SK-N-SH treated with all-trans-retinoic acid at 6 μM for 48 hours (cell line): ENCODE results near the gene RERE.

Experiments used
- CREB5 ChIP-seq: fragments of 250-450 bp; sonication (Bioruptor Pico); IDR thresholded peaks from 2 replicates; pipeline ENCODE4 v1.5.1; 2020; ENCODE audit warnings: low read depth, mild to moderate bottlenecking, moderate library complexity
- CSRNP3 ChIP-seq: fragments of 250-450 bp; sonication (Bioruptor Pico); IDR thresholded peaks from 2 replicates; pipeline ENCODE4 v1.5.1; 2021; ENCODE audit warnings: mild to moderate bottlenecking, moderate library complexity
- ESRRG ChIP-seq: fragments of 250-450 bp; sonication (Bioruptor Pico); IDR thresholded peaks from 2 replicates; pipeline ENCODE4 v1.6.1; 2021; ENCODE audit warnings: mild to moderate bottlenecking
- GLIS3 ChIP-seq: fragments of 250-450 bp; sonication (Bioruptor Pico); IDR thresholded peaks from 2 replicates; pipeline ENCODE4 v1.5.0; 2020; ENCODE audit warnings: mild to moderate bottlenecking, moderate library complexity
- ISL1 ChIP-seq: fragments of 250-450 bp; sonication (Bioruptor Pico); IDR thresholded peaks from 2 replicates; pipeline ENCODE4 v2.1.2; 2022; ENCODE audit warnings: mild to moderate bottlenecking, moderate library complexity
- PATZ1 ChIP-seq: fragments of 250-450 bp; sonication (Bioruptor Pico); IDR thresholded peaks from 2 replicates; pipeline ENCODE4 v1.8.0; 2020; ENCODE audit warnings: mild to moderate bottlenecking, moderate library complexity, borderline replicate concordance
- RARB ChIP-seq: fragments of 250-450 bp; sonication (Bioruptor Pico); IDR thresholded peaks from 2 replicates; pipeline ENCODE4 v1.8.0; 2021; ENCODE audit warnings: mild to moderate bottlenecking, moderate library complexity
- SNAI2 ChIP-seq: fragments of 250-450 bp; sonication (Bioruptor Pico); IDR thresholded peaks from 2 replicates; pipeline ENCODE4 v1.5.0; 2020; ENCODE audit warnings: mild to moderate bottlenecking, moderate library complexity
- ZFP3 ChIP-seq: fragments of 250-450 bp; sonication (Bioruptor Pico); IDR thresholded peaks from 2 replicates; pipeline ENCODE4 v1.5.0; 2020; ENCODE audit warnings: mild to moderate bottlenecking, moderate library complexity
- ZFP30 ChIP-seq: fragments of 450-650 bp; formaldehyde crosslinking; IDR thresholded peaks from 2 replicates; pipeline ENCODE4 v1.5.0; 2022; ENCODE audit warnings: mild to moderate bottlenecking, moderate library complexity
- ZNF8 ChIP-seq: fragments of 450-650 bp; formaldehyde crosslinking; IDR thresholded peaks from 2 replicates; pipeline ENCODE4 v1.5.0; 2020; ENCODE audit warnings: mild to moderate bottlenecking, moderate library complexity

GRCh38 chr1:8430476-8430875 lies 387.0 kb downstream of the RERE start:
- TF ChIP-seq ZFP3 (CRISPR knock-in tag) (no peak), RARB (CRISPR knock-in tag) (no peak), SNAI2 (no peak), PATZ1 (no peak), CSRNP3 (no peak), CREB5 (CRISPR knock-in tag) (no peak), ESRRG (CRISPR knock-in tag) (no peak), ZFP30 (CRISPR knock-in tag) (no peak), ZNF8 (CRISPR knock-in tag) (no peak), GLIS3 (CRISPR knock-in tag) (no peak), ISL1 (no peak)
